GM21381 (cell line): Measurements from ENCODE around the gene WDR20.
"Not testable (repeated sequence)": the region's sequence is repeated elsewhere in the genome, so short reads cannot be mapped to it uniquely, and the experiment has no call there.

ENCODE experiments used
- ATAC-seq: cut with Tn5 transposase; IDR thresholded peaks from one replicate; pipeline ENCODE4 v1.9.1; 2021; ENCODE audit warnings: mild to moderate bottlenecking, moderate library complexity; ENCODE audit not compliant: unreplicated experiment

Gene WDR20

GRCh38 chr14:102139286-102140026, at the start of gene WDR20:
Gene WDR20, plus strand, starts transcription at chr14:102139897. Its CDS starts 27 bp downstream, at chr14:102139924.
- ATAC-seq: peak; percentile 90

- ATAC-seq: no peak
Observed at GRCh38 chr14:102090713-102091112, 49.0 kb upstream of the WDR20 start.

GRCh38 chr14:102092806-102093205, 46.9 kb upstream of the WDR20 start:
- ATAC-seq: no peak

- no peak for ATAC-seq
Observed at GRCh38 chr14:102094101-102094500, 45.6 kb upstream of the WDR20 start.

- no peak for ATAC-seq
Observed at GRCh38 chr14:102095231-102095870, 44.3 kb upstream of the WDR20 start.

- no peak for ATAC-seq
Observed at GRCh38 chr14:102095871-102096568, 43.7 kb upstream of the WDR20 start.

DNA sequence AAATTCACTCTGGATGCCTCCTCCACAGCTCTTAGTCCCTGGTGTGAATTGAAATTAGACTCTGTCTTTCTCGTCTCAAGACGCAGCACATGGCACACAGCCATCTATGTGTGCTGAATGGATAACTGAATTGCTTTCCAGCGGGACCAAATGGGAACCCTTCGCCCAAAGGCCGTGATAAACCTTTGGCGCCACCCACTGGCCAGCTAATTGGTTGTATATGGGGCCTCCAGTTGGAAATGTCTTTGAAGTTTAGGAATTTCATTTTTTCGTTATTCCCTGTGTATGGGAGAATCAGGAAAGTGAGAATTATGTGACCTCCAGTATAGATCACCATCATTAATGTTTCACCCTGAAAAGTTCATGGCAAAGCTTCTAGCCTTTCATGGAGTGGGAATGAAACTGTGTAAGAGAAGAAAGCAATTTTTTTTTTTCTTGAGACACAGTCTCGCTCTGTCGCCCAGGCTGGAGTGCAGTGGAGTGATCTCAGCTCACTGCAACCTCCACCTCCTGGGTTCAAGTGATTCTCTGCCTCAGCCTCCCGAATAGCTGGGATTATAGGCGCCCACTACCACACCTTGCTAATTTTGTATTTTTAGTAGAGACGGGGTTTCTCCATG, 43.0 kb upstream of the WDR20 start:
- ATAC-seq: peak; percentile 64

GRCh38 chr14:102097441-102098135, 42.1 kb upstream of the WDR20 start:
- ATAC-seq: no peak

- no peak for ATAC-seq
Observed at GRCh38 chr14:102103062-102103695, 36.5 kb upstream of the WDR20 start.

DNA sequence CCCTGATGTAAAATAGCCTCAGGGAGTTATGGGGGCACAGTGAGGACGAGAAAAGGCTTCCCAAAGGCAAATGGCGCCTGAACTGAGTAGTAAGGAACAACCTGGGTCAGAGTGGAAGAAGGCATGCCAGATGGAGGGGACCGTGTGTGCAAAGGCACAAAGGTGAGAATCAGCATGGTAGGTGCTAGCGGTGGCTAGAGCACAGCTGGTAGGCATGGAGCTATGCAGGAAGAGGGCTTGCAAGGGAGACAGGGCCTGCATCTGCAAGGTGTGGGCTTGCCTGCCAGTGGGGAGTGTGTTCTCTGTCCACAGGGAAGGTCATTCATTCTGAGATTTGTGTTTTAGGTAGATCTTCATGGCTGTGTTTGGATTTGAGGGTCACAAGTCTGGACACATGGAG, 34.3 kb upstream of the WDR20 start:
- ATAC-seq: no peak

DNA sequence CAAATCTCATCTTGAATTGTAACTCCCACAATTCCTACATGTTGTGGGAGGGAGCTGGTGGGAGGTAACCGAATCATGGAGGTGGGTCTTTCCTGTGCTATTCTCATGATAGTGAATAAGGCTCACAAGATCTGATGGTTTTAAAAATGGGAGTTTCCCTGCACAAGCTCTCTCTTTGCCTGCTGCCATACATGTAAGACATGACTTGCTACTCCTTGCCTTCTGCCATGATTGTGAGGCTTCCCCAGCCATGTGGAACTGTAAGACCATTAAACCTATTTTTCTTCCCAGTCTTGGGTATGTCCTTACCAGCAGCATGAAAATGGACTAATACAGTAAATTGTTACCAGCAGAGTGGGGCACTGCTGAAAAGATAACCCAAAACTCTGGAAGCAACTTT, 30.4 kb upstream of the WDR20 start:
- ATAC-seq: not testable (repeated sequence)

GRCh38 chr14:102111101-102111500, 28.6 kb upstream of the WDR20 start:
- no peak for ATAC-seq

GRCh38 chr14:102116361-102117180, 23.1 kb upstream of the WDR20 start:
- no peak for ATAC-seq

- ATAC-seq: no peak
Observed at GRCh38 chr14:102117852-102118251, 21.8 kb upstream of the WDR20 start.

GRCh38 chr14:102120888-102121287, 18.8 kb upstream of the WDR20 start:
- ATAC-seq: no peak

GRCh38 chr14:102121567-102121966, 18.1 kb upstream of the WDR20 start:
- ATAC-seq: no peak

- ATAC-seq: no peak
Observed at GRCh38 chr14:102124419-102124818, 15.3 kb upstream of the WDR20 start.

GRCh38 chr14:102125546-102125945, 14.2 kb upstream of the WDR20 start:
- ATAC-seq: no peak

DNA sequence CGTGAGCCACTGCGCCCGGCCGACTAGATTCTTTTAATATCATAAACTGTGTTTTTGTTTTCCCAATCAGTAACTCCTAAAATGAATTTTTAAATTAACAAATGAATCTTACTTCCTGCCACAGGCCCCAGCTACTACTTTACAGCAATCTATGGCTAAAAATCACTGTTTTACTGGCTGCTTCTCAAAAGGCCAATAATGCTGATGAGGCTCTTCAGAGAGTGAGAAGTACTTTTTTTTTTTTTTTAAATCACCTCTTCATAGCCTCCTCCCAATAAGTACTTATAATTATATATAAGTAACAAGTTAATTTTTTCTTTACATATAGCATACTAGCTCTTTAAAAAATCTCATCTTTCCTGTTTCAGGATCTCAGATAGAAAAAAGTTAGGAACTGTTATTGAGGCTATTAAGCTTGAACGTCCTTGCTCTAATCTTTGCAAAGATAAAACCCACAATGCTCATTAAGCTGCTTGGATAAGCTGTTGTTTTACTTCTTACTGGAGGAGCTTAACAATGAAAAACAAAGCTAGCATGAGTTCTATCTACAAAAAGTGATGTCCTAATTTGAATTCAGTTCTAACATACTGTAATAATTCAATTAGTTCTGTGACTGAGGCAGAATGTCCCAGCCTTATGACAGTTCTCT, 12.8 kb upstream of the WDR20 start:
- no peak for ATAC-seq
